HG02885 (cell line): ENCODE results near the gene WRAP53.

Experiments used
- ATAC-seq: cut with Tn5 transposase; IDR thresholded peaks from one replicate; pipeline ENCODE4 v1.9.1; 2021; ENCODE audit warnings: mild to moderate bottlenecking; ENCODE audit not compliant: unreplicated experiment, poor library complexity

The WRAP53 gene

DNA sequence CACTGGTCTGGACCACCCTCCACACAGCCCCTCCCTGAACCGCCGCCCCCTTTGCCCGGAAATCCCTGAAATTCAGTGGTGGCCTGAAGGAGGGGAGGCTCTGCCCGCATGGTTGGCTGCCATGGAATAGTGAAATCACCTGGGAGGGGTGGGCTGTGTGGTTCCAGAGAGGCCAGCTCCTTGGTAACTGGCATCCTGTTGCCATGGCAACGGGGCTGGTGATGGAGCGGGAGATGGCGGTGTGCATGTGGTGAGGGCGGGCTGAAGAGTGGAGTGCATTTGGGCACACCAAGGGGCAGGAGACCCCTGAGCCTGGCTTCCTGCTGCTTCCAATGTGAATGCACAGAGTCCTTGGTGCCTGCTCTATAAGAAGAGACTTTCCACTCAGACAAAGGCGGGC, 19.2 kb downstream of the WRAP53 start:
- no peak for ATAC-seq

DNA sequence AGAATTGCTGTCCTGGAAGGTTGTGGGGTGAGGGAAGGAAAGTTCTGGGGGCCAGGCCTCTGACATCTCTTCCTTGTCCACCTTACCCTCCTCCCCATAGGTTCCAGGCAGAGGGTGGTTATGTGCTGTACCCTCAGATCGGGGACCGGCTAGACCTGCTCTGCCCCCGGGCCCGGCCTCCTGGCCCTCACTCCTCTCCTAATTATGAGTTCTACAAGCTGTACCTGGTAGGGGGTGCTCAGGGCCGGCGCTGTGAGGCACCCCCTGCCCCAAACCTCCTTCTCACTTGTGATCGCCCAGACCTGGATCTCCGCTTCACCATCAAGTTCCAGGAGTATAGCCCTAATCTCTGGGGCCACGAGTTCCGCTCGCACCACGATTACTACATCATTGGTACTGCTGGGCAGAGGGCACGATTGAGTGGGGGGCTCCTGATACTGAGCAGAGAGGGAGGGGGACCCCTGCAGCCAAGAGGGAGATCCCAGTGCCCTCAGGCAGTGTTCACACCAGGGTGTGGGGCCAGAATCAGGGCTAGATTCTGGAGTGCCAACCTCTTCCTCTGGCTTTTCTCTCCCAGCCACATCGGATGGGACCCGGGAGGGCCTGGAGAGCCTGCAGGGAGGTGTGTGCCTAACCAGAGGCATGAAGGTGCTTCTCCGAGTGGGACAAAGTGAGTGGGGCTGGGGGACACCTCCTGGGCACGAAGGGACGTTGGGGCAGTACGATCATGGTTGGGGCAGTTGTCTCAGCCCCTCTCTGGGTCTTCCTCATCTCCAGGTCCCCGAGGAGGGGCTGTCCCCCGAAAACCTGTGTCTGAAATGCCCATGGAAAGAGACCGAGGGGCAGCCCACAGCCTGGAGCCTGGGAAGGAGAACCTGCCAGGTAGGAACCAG, 19.8 kb downstream of the WRAP53 start:
- ATAC-seq = no peak

DNA sequence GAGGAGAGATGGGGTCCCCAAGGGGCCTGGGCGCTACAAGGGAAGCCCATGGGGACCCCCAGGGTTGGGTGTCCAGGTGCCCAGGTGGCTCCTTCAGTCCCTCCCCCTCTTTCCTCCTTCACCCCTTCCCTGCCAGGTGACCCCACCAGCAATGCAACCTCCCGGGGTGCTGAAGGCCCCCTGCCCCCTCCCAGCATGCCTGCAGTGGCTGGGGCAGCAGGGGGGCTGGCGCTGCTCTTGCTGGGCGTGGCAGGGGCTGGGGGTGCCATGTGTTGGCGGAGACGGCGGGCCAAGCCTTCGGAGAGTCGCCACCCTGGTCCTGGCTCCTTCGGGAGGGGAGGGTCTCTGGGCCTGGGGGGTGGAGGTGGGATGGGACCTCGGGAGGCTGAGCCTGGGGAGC, 20.8 kb downstream of the WRAP53 start:
- ATAC-seq = no peak

DNA sequence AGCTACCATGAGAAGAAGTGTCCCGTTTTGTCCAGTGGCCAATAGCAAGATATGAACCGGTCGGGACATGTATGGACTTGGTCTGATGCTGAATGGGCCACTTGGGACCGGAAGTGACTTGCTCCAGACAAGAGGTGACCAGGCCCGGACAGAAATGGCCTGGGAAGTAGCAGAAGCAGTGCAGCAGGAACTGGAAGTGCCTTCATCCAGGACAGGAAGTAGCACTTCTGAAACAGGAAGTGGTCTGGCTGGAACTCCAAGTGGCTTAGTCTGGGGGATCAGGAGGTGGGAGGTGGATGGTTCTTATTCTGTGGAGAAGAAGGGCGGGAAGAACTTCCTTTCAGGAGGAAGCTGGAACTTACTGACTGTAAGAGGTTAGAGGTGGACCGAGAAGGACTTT, 22.0 kb downstream of the WRAP53 start:
- ATAC-seq = no peak

DNA sequence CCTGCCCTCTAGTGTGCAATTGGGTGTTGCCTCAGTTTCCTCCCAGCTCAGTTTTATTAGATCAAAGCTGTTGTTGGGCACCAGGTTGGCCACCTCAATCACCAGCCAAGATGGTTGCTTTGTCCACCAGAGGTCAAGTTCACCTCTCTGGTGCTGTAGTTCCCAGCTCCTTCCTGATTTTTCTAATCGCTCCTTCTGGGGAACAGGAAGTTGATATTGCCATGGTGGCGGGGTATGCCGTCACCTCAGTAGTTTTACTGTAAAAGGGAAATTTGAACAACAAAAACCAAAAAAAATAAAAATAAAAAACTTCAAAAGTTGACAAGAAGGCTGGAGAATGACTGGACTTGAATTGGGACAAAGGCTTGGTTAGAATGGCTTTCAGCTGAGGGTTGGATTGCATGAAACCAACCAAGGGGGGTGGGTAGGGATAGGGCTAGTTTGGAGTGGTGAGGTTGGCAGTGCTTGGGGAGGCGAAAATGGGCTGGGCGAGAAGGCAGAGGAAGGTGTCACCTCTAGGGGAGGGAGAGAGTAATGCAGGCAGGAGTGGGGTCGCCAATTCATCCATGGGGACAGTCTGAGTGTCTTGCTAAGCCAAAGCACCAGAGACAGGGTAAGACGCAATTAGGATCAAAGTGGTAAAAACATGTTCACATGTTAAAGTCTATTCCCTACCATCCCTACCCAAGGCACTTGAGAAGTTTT, 22.9 kb downstream of the WRAP53 start:
- no peak for ATAC-seq

DNA sequence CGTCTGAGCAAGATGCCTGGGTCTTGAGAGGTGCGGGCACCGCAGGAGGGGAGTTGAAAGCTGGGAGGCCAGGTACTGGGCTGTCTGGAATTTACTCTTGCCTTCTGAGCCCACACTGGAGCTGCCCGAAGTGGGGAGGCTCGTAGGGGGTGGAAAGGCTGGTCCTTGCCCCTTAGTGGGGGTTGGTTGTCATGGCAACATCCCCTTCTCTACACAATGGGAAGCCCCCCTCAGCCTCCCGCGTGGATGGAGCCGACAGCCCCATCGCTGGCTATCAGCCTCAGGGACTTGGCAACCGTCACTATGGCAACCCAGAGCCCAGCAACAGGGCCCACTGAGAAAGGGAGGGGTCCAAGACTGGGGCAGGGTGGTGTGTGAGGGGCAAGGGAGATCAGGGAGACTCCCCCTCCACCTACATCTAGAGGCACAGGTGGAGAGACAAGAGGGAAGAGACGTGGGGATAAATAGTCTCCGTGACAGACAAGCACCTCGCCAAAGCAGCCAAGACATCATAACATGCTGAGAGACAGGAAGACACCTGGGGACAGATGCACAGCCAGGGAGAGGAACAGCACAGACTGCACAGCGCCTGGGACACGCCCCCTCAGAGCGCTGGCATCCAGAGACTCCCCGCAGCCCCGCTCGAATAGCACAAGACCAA, 24.0 kb downstream of the WRAP53 start:
- ATAC-seq = no peak

DNA sequence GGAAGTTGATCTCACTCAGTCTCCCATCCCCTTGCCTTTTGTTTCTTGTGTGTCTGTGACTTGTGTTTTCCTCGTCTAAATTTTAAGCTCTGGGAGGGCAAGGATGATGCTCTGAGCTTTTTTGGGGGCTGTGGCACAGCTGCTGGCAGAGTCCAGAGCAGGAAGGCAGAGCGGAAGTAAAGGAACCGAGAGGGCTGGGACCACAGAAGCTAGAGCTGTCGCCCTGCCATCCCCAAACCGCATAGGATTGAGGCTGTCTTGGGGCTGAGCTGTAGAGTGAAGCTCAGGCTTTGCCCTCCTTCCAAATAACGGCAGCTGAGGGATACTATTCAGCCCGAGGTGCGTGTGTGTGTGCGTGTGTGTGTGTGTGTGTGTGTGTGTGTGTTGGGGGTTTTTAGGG, 25.5 kb downstream of the WRAP53 start:
- no peak for ATAC-seq

DNA sequence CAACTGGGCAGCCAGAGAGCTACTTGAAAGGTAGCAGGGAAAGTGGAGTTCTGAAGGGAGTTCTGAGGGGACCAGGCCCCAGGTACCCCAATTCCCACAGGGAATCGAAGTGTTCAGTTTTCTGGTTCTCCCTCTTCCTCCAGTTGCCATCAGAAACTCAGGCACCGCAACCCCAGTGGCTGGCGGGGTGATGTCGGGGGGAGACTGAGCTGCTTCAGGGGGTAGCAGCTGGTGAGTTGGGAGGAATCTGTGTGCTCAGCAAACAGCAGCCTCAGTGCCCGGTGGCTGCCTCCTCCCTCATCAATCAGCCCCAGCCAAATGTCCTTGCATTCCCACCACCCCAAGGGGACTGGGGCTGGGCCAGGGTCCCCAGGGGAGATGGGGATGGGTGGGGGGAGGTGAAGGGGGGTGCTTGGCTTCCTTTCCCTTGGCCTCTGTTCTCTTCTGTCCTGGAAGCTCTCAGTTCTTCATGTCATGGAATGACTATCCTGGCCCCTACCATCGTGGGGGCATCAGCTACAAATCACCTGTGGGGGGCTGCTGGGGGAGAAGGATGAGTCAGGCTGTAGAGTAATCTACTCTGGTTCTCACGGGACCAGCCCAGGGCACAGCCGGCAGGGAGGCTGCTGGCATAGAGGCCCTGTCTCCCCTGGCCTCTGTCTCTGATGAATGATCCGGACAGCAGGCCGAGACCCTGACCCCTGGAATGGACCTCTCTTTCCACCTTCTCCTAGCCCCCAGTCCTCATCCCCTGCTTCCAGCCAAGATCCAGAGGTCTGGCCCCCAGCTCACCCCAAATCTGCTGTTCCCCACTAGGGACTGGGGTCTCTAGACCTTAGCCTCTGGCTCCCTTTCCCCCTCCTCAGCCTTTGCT, 26.7 kb downstream of the WRAP53 start:
- ATAC-seq = no peak

DNA sequence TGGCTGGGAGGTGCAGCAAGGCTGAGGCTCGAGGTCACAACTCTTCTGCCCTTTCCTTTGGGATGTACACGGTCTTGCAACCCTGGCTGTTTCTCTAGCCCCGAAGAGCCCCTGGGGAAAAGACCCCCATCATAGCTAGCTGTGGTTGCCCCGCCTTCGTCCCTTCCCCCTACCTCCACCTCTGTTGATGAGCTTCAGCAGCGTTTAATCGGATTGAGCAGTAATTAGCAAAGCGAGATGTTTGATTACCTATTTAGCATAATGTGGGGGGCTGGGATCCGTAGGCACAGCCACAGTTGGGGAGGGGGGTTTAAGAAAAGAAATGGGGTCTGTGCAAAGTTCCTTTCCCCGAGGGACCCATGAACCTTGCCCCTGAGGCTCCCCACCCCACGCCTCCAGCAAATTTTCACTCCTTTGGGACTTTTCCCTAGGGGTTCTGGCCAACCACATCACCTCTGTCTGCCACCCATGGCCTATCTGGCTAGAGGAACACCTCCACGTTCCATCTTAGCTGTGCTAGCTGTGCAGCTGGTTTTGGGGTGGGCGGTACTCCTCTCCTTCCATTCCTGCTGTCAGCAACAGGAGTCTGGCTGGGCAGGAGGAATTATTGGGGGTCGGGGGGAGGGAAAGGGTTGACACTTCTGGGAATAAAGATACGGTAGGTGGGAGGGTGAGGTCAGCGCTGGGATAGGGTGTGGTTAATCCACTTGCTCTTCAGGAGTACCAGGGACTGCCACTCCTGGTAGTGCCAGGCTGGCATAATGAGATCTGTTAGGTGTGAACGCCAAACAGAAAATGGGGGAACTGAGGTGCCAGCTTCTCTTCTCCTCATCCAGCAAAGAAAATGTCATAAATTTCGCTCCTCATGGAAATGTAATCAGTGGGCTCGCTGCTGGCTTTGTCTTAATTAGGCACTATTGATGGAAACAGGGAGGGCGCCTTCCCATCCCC, 27.9 kb downstream of the WRAP53 start:
- no peak for ATAC-seq

DNA sequence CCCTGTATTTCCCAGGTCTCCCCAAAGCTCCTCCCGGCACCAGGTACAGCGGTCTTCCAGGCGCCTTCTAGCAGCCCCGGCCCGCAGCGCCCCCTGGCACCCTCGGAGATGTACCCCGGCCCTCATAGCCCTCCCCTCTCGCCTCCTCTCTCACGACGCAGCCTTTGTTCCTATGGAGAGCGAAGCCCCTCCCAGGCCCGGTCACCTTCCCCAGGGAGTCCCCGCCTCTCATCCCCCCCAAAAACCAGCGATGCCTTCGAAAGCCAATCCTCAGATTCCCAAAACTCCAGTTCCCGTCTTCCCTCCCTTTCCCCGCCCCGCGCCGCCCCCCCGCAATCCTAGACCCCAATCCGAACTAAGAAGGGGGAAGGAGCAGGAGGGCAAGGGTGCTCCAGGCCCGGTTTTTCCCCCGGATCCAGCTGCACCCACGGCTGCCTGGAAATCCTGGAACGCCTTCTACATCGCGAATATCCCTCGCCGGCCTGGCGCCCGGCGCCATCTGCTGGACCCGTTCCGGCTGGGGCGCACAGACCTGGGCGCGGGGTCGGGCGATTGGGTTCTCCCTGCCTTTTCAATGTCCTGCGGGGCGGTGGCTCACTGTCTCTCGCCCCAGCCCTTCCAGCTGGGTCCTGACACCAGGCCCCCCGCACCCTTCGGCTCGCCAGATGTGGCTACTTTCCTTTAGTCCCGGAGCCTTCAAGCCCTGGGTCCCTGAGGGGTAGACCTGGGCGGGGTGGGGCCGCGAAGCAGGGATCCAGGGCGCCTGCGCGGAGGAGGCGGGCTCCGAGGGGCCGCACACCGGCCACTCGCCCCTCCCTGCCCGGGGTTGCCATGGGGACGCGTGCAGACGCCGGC, 28.9 kb downstream of the WRAP53 start, which contains the start of gene DNAH2:
TSS of gene DNAH2 (plus strand) at position 844 of the 855 bp plus-strand sequence. CDS start 1,991 bp downstream, outside the sequence.
- no peak for ATAC-seq

DNA sequence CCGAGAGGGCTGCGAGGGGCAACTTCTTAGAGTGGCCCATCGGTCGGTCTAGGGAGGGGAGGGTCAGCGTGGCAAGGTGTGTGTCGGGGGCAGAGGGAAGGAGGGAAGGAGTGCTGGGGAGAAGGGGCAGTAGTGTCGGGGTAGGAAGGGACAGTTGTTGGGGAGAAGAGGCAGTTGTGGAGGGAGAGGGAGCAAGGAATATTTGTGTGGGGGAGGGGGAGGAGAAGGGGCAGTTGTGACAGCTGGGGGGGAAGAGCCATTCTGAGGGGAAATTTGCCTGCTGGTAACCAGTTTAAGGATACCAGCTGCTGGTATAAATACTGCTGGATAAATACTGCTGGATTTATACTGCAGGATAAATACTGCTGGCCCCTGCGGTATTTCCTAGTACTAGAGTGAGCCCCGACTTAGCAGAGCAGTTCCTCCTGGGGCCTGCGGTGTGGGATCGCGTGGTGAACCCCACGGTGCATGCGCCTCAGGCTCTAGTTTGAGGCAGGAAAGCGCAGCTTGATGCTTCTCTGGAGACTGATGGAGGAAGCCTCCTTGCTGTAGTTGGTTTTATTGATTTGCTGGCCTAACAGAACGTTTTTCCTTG, 29.6 kb downstream of the WRAP53 start:
- no peak for ATAC-seq

DNA sequence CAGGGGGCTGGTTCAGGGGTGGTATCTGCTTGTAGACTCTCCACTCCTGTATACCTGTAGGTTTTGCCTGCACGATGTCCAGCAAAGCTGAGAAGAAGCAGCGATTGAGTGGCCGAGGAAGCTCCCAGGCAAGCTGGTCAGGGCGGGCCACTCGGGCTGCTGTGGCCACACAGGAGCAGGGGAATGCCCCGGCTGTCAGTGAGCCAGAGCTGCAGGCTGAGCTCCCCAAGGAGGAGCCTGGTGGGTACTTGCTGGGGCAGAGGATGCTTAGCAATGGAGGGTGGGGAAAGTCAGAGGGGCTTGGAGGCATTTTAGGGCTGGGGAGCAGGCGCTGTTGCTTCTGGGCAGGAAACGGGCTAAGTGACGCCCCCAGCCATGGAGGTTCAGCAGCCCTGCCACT, 31.4 kb downstream of the WRAP53 start:
- ATAC-seq = no peak

DNA sequence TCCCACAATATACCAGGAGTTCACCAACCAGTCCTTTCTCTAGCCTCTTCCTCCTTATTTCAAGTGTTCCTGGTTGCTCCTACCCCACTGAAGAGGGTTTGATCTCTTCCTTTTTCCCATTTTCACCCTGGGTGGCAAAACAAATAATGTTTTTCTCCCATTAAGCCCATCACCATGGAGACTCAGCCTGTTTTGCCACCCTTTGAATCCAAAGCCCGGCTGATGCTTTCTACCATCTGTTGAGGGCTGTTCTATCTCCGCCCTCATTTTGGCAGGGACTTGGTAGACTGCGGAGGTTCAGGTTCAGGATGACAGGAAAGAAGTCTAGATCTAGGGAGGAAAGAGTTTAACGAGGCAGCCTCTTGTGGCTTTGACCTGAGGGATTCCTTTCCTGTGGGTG, 31.8 kb downstream of the WRAP53 start:
- no peak for ATAC-seq

DNA sequence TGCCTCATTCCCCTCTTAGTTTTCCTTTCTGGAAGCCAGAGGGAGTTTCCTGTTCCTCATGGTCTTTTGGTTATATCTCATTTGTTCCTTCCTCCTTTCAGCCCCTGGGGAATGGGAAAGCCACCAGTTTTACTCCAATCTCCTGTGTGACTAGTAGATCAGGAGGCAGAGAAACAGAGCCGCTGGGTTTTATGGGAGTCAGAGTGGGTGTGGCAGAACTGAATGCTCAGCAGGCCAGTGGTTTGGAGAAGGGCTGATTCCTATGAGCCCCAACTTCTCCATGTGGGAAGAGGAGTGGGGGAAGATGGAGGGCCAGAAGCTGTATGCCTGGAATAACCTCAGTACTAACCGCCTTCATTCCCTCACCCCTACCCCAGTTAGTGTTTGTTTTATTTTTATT, 33.3 kb downstream of the WRAP53 start:
- no peak for ATAC-seq

DNA sequence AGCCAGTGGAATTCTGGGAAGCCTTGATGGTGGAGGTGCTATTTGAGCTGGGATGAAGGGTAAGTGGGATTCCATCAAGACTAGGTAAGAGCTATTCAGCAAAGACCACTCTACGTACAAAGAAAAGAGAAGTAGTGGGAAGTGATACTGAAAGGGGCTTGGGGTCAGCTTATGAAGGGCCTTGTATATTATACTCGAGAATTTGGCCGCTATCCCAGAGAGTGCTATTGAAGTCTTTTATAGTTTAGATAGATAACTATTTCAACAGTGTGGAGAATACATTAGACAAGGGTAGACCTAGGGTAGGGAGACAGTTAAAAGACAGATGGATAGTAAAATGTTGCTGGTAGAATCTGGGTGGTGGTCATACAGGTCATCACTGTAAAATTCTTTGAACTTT, 39.6 kb downstream of the WRAP53 start:
- no peak for ATAC-seq

DNA sequence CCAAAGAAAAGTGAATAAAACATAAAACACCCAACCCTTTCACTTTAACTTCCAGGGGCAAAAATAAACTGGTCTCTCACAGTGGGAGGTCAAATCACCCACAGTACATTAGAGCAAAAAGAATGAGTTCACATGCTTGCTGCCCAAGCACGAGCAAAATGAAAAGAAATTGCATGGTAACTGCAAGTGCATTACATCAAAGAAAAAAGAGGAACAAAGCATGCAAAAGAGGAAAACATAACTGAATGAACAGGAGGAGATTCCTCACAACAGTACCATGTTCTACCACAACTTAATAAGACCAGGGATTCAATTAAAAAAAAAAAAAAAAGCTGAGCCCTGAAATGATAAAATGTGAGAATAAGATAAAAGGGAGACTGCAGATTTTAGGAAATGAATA, 41.5 kb downstream of the WRAP53 start:
- no peak for ATAC-seq

DNA sequence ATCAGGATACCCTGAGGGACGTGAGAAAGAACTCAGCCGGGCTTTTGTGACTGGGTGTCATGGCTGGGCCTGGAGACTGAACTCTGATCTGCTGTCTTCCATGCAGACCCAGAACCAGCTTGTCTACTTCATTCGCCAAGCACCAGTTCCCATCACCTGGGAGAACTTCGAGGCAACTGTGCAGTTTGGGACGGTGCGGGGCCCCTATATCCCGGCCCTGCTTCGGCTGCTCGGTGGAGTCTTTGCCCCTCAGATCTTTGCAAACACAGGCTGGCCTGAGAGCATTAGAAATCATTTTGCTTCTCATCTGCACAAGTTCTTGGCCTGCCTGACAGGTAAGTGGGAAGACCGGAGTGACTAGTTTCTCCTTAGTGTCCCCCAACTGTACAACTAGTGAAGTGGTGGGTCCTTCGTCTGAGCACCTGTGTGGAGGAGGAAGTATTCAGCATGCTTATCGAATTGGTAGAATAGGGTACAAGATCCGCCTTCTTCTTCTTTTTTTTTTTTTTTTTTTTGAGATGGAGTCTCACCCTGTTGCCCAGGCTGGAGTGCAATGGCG, 44.8 kb downstream of the WRAP53 start:
- ATAC-seq = no peak

DNA sequence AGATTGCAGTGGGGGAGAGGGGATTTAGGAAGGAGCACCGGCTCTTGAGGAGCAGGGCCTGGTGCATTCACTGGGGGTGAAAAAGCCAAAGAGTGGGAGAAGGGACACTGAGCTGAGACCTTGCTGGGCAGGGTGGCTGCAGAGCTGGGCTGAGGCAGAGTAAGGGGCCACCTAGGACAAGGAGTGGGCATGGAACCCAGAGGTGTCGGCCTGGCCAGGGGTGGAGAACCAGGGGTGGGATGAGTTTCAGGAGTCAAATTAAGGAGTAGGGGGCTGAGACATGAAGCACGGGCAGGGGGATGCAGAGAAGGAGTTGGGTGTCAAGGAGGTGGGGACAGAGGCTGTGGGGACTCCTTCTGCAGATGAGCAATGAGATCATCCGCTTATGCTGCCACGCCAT, 49.3 kb downstream of the WRAP53 start:
- ATAC-seq = no peak
